Smooth muscle cell of bladder (primary cell): ENCODE data around the gene HHIPL2. TPM values are rescaled to one million over a fixed set of nuclear protein-coding genes. Genes with fewer than 3 reads are reported as not detected.

Experiments used
- total RNA-seq: library from RNA; depleted of rRNA; stranded (reverse); fragments of >200 nt; gene quantifications from 2 replicates; pipeline ENCODE4 v1.2.3, GENCODE V29; 2014

The HHIPL2 gene
- 0.71 and 1.5 TPM in 2 replicates for total RNA-seq

GRCh38 chr1:222547944-222548671 lies at the start of gene HHIPL2:
Gene HHIPL2 (minus strand): TSS chr1:222548104. CDS start chr1:222548044, 60 bp downstream.

GRCh38 chr1:222589462-222590302 lies 41.8 kb upstream of the HHIPL2 start, which contains the start of gene TAF1A:
Gene TAF1A (minus strand): TSS chr1:222589933.

Other genes with a start within 250 kb of the HHIPL2 start
- gene TAF1A, start 41.8 kb upstream of the HHIPL2 start, total RNA-seq = 9.0 and 10.5 TPM in 2 replicates
- gene MIA3, start 70.0 kb upstream of the HHIPL2 start, total RNA-seq = 55.2 and 67.7 TPM in 2 replicates
- 29.7 and 41.1 TPM in 2 replicates for gene AIDA, start 164.4 kb upstream of the HHIPL2 start, total RNA-seq
- 34.9 and 36.1 TPM in 2 replicates for gene BROX, start 164.5 kb upstream of the HHIPL2 start, total RNA-seq
- gene FAM177B, start 189.1 kb upstream of the HHIPL2 start, total RNA-seq = 0.09 TPM in 1 of 2 replicates, not detected in the other